Measurements from ENCODE around the gene CEP112.
A peak's percentile ranks its signal among the peaks of the same experiment; 100 is the strongest.

Gene CEP112

GRCh38 chr17:65920996-65921395 lies 270.9 kb downstream of the CEP112 start:
- DNase-seq = no peak

- DNase-seq = no peak
These were observed 273.0 kb downstream of the CEP112 start for GRCh38 chr17:65918916-65919315.

GRCh38 chr17:65918500-65918899 lies 273.4 kb downstream of the CEP112 start:
- no peak for DNase-seq

- DNase-seq = no peak
These were observed 274.4 kb downstream of the CEP112 start for GRCh38 chr17:65917560-65917959.

GRCh38 chr17:65916425-65916824 lies 275.5 kb downstream of the CEP112 start:
- no peak for DNase-seq

- DNase-seq = no peak
These were observed 277.1 kb downstream of the CEP112 start for GRCh38 chr17:65914784-65915342.

GRCh38 chr17:65913326-65913850 lies 278.5 kb downstream of the CEP112 start:
- DNase-seq = no peak

GRCh38 chr17:65910836-65911235 lies 281.1 kb downstream of the CEP112 start:
- DNase-seq = no peak

GRCh38 chr17:65902831-65903522 lies 289.0 kb downstream of the CEP112 start:
- DNase-seq = no peak

GRCh38 chr17:65902155-65902554 lies 289.8 kb downstream of the CEP112 start:
- no peak for DNase-seq

- no peak for DNase-seq
These were observed 290.5 kb downstream of the CEP112 start for GRCh38 chr17:65901394-65901793.

GRCh38 chr17:65900216-65900615 lies 291.7 kb downstream of the CEP112 start:
- no peak for DNase-seq

GRCh38 chr17:65898651-65899050 lies 293.3 kb downstream of the CEP112 start:
- peak in 1 of 2 experiments; percentile 1 for DNase-seq

- DNase-seq = no peak
These were observed 295.0 kb downstream of the CEP112 start for GRCh38 chr17:65896889-65897288.

- DNase-seq = no peak
These were observed 296.0 kb downstream of the CEP112 start for GRCh38 chr17:65895969-65896368.

- DNase-seq = no peak
These were observed 298.1 kb downstream of the CEP112 start for GRCh38 chr17:65893692-65894279.

- DNase-seq = no peak
These were observed 299.0 kb downstream of the CEP112 start for GRCh38 chr17:65892912-65893377.

- no peak for DNase-seq
These were observed 300.6 kb downstream of the CEP112 start for GRCh38 chr17:65891231-65891735.

- no peak for DNase-seq
These were observed 303.3 kb downstream of the CEP112 start for GRCh38 chr17:65888649-65889048.

- no peak for DNase-seq
These were observed 305.4 kb downstream of the CEP112 start for GRCh38 chr17:65886315-65887245.

- no peak for DNase-seq
These were observed 306.2 kb downstream of the CEP112 start for GRCh38 chr17:65885541-65886312.

GRCh38 chr17:65876985-65877384 lies 314.9 kb downstream of the CEP112 start:
- DNase-seq = no peak

Data from NCI-H526 (cell line).